Measurements from ENCODE around the gene SLC39A5. TPM values are rescaled to one million over a fixed set of nuclear protein-coding genes. Genes with fewer than 3 reads are reported as not detected.
"Not testable (repeated sequence)": the region's sequence is repeated elsewhere in the genome, so short reads cannot be mapped to it uniquely, and the experiment has no call there.

SLC39A5 gene
- total RNA-seq, 1 experiment from 2014 or later, result not detected

DNA sequence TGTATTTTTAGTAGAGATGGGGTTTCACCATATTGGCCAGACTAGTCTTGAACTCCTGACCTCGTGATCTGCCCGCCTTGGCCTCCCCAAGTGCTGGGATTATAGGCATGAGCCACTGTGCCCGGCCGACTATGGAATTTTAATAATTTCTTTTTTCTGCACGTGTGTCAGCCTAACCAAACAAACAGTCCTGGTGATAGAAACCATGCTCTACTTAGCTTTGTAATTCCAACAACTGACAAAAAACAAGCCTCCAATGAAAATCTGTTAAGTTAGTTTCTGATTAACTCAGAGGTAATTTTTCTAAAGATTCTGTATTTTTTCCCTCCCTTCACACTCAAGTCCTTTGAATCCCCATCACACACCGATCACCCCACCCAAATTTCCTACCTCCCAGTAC lies 52.2 kb downstream of the SLC39A5 start:
- DNase-seq (ENCODE audit: low read depth in 1 of 2, low spot score in 2 of 2), result no peak
- Histone ChIP-seq H3K36me3 (peaks cover 93% of the 10 kb centered on the region), H3K4me3 (no peak overlapping the region), H3K4me1 (replicated peaks) (no peaks in the 10 kb centered on the region), H3K27ac (no peak overlapping the region), H3K9me3 (replicated peaks) (no peaks in the 10 kb centered on the region), H3K27me3 (replicated peaks) (no peaks in the 10 kb centered on the region)

DNA sequence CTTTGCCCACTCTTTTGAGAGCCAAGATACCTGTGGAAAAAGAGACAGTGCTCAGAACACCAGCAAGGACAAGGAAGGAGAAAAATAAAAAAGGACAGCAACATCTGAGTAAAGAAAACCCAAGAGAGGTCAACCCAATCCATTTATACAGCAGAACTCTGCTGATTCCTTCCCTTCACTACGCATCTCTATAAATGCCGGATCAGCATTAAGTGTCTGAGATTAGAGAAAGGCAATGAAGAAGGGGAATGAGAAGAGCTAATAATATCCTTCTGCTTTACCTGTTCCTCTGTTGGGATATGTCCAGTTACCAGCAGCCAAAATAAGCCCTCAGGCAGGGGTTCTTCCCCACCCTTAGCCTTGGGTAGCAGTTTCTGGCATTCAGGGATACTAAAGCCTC lies 52.7 kb downstream of the SLC39A5 start:
- no peak for DNase-seq (ENCODE audit: low read depth in 1 of 2, low spot score in 2 of 2)
- no peaks in the 10 kb centered on the region for H3K4me1 ChIP-seq (replicated peaks)
- H3K4me3 ChIP-seq, result no peak overlapping the region
- H3K9me3 ChIP-seq (replicated peaks), result no peaks in the 10 kb centered on the region
- H3K27me3 ChIP-seq (replicated peaks), result no peaks in the 10 kb centered on the region
- peaks cover 93% of the 10 kb centered on the region for H3K36me3 ChIP-seq
- no peak overlapping the region for H3K27ac ChIP-seq

DNA sequence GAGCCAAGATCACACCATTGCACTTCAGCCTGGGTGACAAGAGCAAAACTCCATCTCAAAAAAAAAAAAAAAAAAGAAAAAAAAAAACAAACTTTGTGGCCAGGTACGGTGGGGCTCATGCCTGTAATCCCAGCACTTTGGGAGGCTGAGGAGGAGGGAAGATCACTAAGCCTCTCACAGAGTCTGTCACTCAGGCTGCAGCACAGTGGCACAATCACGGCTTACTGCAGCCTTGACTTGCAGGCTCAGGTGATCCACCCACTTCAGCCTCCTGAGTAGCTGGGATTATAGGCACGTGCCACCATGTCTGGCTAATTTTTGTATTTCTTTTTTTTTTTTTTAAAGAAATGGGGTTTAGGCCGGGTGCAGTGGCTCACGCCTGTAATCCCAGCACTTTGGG lies 54.4 kb downstream of the SLC39A5 start:
- H3K4me1 ChIP-seq (replicated peaks); DNase-seq (ENCODE audit: low read depth in 1 of 2, low spot score in 2 of 2); H3K27ac ChIP-seq; H3K9me3 ChIP-seq (replicated peaks); H3K27me3 ChIP-seq (replicated peaks); H3K4me3 ChIP-seq: not testable (repeated sequence)
- peaks cover 85% of the 10 kb centered on the region for H3K36me3 ChIP-seq

DNA sequence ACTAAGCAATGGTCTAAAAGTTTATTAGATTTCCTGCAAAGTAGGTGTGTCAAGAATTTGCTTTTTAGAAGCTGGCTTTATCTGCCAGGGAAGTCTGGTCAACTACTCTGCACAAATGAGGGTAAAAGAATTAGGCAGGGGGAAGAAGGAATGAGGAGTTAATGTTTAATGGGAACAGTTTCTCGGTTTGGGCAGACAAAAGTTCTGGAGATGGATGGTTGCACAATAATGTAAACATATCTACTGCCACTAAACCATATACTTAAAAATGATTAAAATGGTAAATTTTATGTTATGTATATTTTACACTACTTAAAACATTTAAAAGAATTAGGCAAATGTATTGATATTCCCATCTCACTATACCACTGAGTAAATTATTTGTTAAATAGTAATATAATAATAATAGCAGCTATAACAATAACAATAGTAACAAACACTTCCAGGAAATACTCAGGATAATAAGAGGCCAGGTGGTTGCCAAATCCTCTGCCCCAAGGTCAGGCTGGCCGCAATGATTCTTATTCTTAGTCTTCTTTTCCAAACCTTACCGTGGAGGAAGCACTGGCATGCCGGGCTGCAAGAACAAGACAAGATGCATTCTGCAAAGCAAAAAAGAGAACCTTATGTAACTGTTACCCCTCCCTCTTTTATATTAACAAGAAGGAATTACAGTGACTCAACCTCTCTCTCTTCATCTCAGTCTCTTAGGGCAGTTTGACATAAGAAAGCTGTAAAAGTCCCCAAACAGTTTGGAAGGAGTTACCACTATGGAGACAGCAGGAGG lies 56.4 kb downstream of the SLC39A5 start:
- no peak overlapping the region for H3K27ac ChIP-seq

More for the DNA sequence above, 56.4 kb downstream of the SLC39A5 start:
- Histone ChIP-seq H3K27me3 (replicated peaks) (no peaks in the 10 kb centered on the region), H3K36me3 (peaks cover 84% of the 10 kb centered on the region), H3K4me3 (no peak overlapping the region), H3K4me1 (replicated peaks) (no peaks in the 10 kb centered on the region), H3K9me3 (replicated peaks) (no peaks in the 10 kb centered on the region)
- no peak for DNase-seq (ENCODE audit: low read depth in 1 of 2, low spot score in 2 of 2)

Other genes starting within 250 kb of the SLC39A5 start
- 11.8 and 15.8 TPM in 2 replicates for gene SUOX, start 232.8 kb upstream of the SLC39A5 start, total RNA-seq (2014; rRNA removed; shearing (Covaris generic))
- gene IKZF4, start 209.0 kb upstream of the SLC39A5 start, total RNA-seq (2014; rRNA removed; shearing (Covaris generic)), result 0.34 and 1.1 TPM in 2 replicates
- 622 and 1,406 TPM in 2 replicates for gene RPS26, start 188.1 kb upstream of the SLC39A5 start, total RNA-seq (2014; rRNA removed; shearing (Covaris generic))
- not detected in 2 replicates for gene ERBB3, start 149.9 kb upstream of the SLC39A5 start, total RNA-seq (2014; rRNA removed; shearing (Covaris generic))
- 204 and 249 TPM in 2 replicates for gene PA2G4, start 125.5 kb upstream of the SLC39A5 start, total RNA-seq (2014; rRNA removed; shearing (Covaris generic))
- 1,215 and 2,760 TPM in 2 replicates for gene RPL41, start 113.4 kb upstream of the SLC39A5 start, total RNA-seq (2014; rRNA removed; shearing (Covaris generic))
- gene ZC3H10, start 111.8 kb upstream of the SLC39A5 start, total RNA-seq (2014; rRNA removed; shearing (Covaris generic)), result 3.6 and 7.3 TPM in 2 replicates
- 138 and 170 TPM in 2 replicates for gene ESYT1, start 101.8 kb upstream of the SLC39A5 start, total RNA-seq (2014; rRNA removed; shearing (Covaris generic))
- 71.9 and 97.8 TPM in 2 replicates for gene MYL6B, start 77.5 kb upstream of the SLC39A5 start, total RNA-seq (2014; rRNA removed; shearing (Covaris generic))
- 4,832 and 5,659 TPM in 2 replicates for gene MYL6, start 71.7 kb upstream of the SLC39A5 start, total RNA-seq (2014; rRNA removed; shearing (Covaris generic))
- gene SMARCC2, start 40.6 kb upstream of the SLC39A5 start, total RNA-seq (2014; rRNA removed; shearing (Covaris generic)), result 20.9 and 33.4 TPM in 2 replicates
- gene RNF41, start 8.1 kb upstream of the SLC39A5 start, total RNA-seq (2014; rRNA removed; shearing (Covaris generic)), result 28.5 and 46.7 TPM in 2 replicates
- gene NABP2, start 5.7 kb upstream of the SLC39A5 start, total RNA-seq (2014; rRNA removed; shearing (Covaris generic)), result 47.8 and 55.7 TPM in 2 replicates
- 9.6 and 12.7 TPM in 2 replicates for gene ANKRD52, start 28.3 kb downstream of the SLC39A5 start, total RNA-seq (2014; rRNA removed; shearing (Covaris generic))
- gene COQ10A, start 36.9 kb downstream of the SLC39A5 start, total RNA-seq (2014; rRNA removed; shearing (Covaris generic)), result 7.9 and 13.4 TPM in 2 replicates
- gene CS, start 70.3 kb downstream of the SLC39A5 start, total RNA-seq (2014; rRNA removed; shearing (Covaris generic)), result 65.7 and 109 TPM in 2 replicates
- 100 and 161 TPM in 2 replicates for gene CNPY2, start 85.9 kb downstream of the SLC39A5 start, total RNA-seq (2014; rRNA removed; shearing (Covaris generic))
- gene PAN2, start 103.9 kb downstream of the SLC39A5 start, total RNA-seq (2014; rRNA removed; shearing (Covaris generic)), result 6.9 and 15.9 TPM in 2 replicates
- gene IL23A, start 108.8 kb downstream of the SLC39A5 start, total RNA-seq (2014; rRNA removed; shearing (Covaris generic)), result 1.4 TPM in 1 of 2 replicates, not detected in the other
- gene STAT2, start 130.1 kb downstream of the SLC39A5 start, total RNA-seq (2014; rRNA removed; shearing (Covaris generic)), result 37.0 and 63.3 TPM in 2 replicates
- gene APOF, start 132.8 kb downstream of the SLC39A5 start, total RNA-seq (2014; rRNA removed; shearing (Covaris generic)), result not detected in 2 replicates
- 7.4 and 11.9 TPM in 2 replicates for gene TIMELESS, start 219.4 kb downstream of the SLC39A5 start, total RNA-seq (2014; rRNA removed; shearing (Covaris generic))
- 0.08 TPM in 1 of 2 replicates, not detected in the other for gene MIP, start 224.6 kb downstream of the SLC39A5 start, total RNA-seq (2014; rRNA removed; shearing (Covaris generic))
- 0.69 and 1.4 TPM in 2 replicates for gene SPRYD4, start 238.5 kb downstream of the SLC39A5 start, total RNA-seq (2014; rRNA removed; shearing (Covaris generic))

Measured in SJSA1 (cell line).